B cell (primary cell): ENCODE data around the gene MYL12A. TPM values are rescaled to one million over a fixed set of nuclear protein-coding genes. Genes with fewer than 3 reads are reported as not detected.

Experiments used
- ATAC-seq: fragments of 200-7000 bp; cut with Tn5 transposase; one replicate; pipeline ENCODE4 v1.10.0; 2021; ENCODE audit warnings: low read depth, mild to moderate bottlenecking, moderate number of reproducible peaks, moderate library complexity
- CTCF ChIA-PET: fragments of 350-600 bp; sonication (Branson Sonifier 250); formaldehyde crosslinking; loops from one replicate; lab custom pipeline; 2021; ENCODE audit warnings: antibody characterized with exemption, inconsistent platforms; lab: Charles Lee
- POLR2A ChIA-PET: fragments of 350-600 bp; sonication (Branson Sonifier 250); formaldehyde crosslinking; loops from one replicate; lab custom pipeline; 2021; ENCODE audit warnings: antibody characterized with exemption; lab: Charles Lee
- DNase-seq: peaks from one replicate; pipeline ENCODE4 v3.0.0; 2013
- H2AFZ ChIP-seq: 2 replicates; pipeline ENCODE4 v1.6.1; 2012; ENCODE audit warnings: mild to moderate bottlenecking, low read depth, low read length; ENCODE audit not compliant: insufficient read depth, poor library complexity, severe bottlenecking
- H3K27ac ChIP-seq, 2 donors: 1 replicate in 1 of 2; 2 replicates in 1 of 2; pipeline ENCODE4 v1.5.1; 2012 to 2013; ENCODE audit warnings: low read length in 2 of 2, mild to moderate bottlenecking in 2 of 2, moderate library complexity in 1 of 2
- H3K27me3 ChIP-seq, 4 experiments: fragments of 200-600 bp in 1 of 4; sonication (generic) in 1 of 4; replicated peaks in 1 of 4; 1 replicate in 2 of 4; 2 replicates in 2 of 4; pipeline versions ENCODE4 v1.6.1 to v1.7.0; 2013 to 2016; ENCODE audit warnings: low read length in 3 of 4, mild to moderate bottlenecking in 2 of 4, mixed read lengths in 1 of 4, moderate library complexity in 1 of 4; ENCODE audit not compliant: insufficient read depth in 4 of 4, control insufficient read depth in 3 of 4; ENCODE audit errors: control extremely low read depth in 1 of 4
- H3K36me3 ChIP-seq, 2 experiments: replicated peaks in 1 of 2; 1 replicate in 1 of 2; 2 replicates in 1 of 2; pipeline versions ENCODE4 v1.6.1 to v1.7.1; 2013; ENCODE audit warnings: low read length in 1 of 2; ENCODE audit not compliant: insufficient read depth in 2 of 2, control insufficient read depth in 1 of 2; ENCODE audit errors: control extremely low read depth in 1 of 2, extremely low read depth in 1 of 2
- H3K4me1 ChIP-seq, 2 donors: fragments of 200-600 bp in 1 of 2; sonication (generic) in 1 of 2; 1 replicate in 1 of 2; 2 replicates in 1 of 2; pipeline versions ENCODE4 v1.5.1 to v1.6.1; 2013 to 2017; ENCODE audit warnings: low read length in 2 of 2; ENCODE audit not compliant: control insufficient read depth in 2 of 2, insufficient read depth in 2 of 2
- H3K4me2 ChIP-seq: replicated peaks from 2 replicates; pipeline ENCODE3; 2012; ENCODE audit warnings: mild to moderate bottlenecking, low read depth, low read length; ENCODE audit not compliant: poor library complexity, severe bottlenecking
- H3K4me3 ChIP-seq, 5 experiments: fragments of 200-600 bp in 1 of 5; sonication (generic) in 1 of 5; 1 replicate in 3 of 5; 2 replicates in 2 of 5; pipeline versions ENCODE4 v1.5.1 to v1.7.0; 2011 to 2016; ENCODE audit warnings: low read length in 4 of 5, mild to moderate bottlenecking in 4 of 5, low read depth in 2 of 5, control low read depth in 1 of 5, moderate library complexity in 1 of 5; ENCODE audit not compliant: insufficient read depth in 1 of 5; ENCODE audit errors: control extremely low read depth in 1 of 5, extremely low read depth in 1 of 5
- H3K79me2 ChIP-seq: fragments of 200-600 bp; sonication (generic); one replicate; pipeline ENCODE4 v1.6.0; 2016; ENCODE audit warnings: low read length; ENCODE audit not compliant: control insufficient read depth, insufficient read depth
- H3K9ac ChIP-seq: fragments of 200-600 bp; sonication (generic); 2 replicates; pipeline ENCODE4 v1.6.1; 2017; ENCODE audit warnings: mild to moderate bottlenecking, low read length, moderate library complexity
- H3K9me3 ChIP-seq, 3 donors: one replicate each; pipeline versions ENCODE4 v1.6.1 to v1.7.1; 2013; ENCODE audit warnings: low read length in 2 of 3; ENCODE audit not compliant: control insufficient read depth in 2 of 3, insufficient read depth in 1 of 3; ENCODE audit errors: control extremely low read depth in 1 of 3
- H4K20me1 ChIP-seq: 2 replicates; pipeline ENCODE4 v1.6.0; 2012; ENCODE audit warnings: mild to moderate bottlenecking, low read length; ENCODE audit not compliant: insufficient read depth, control insufficient read depth, poor library complexity, severe bottlenecking
- H3K27ac Mint-ChIP-seq: one replicate; pipeline ENCODE4 v1.8.0; 2021; ENCODE audit warnings: mixed read lengths
- H3K27me3 Mint-ChIP-seq: one replicate; pipeline ENCODE4 v1.8.0; 2021; ENCODE audit warnings: mixed read lengths
- H3K4me1 Mint-ChIP-seq: one replicate; pipeline ENCODE4 v1.8.0; 2021; ENCODE audit warnings: mixed read lengths
- H3K4me3 Mint-ChIP-seq: one replicate; pipeline ENCODE4 v1.8.0; 2021; ENCODE audit warnings: mixed read lengths
- H3K9me3 Mint-ChIP-seq: one replicate; pipeline ENCODE4 v1.8.0; 2022; ENCODE audit warnings: mixed read lengths; ENCODE audit not compliant: insufficient read depth
- CTCF ChIP-seq: fragments of 200-600 bp; IDR thresholded peaks from one replicate; pipeline ENCODE4 v1.8.0; 2022; ENCODE audit warnings: antibody characterized with exemption, mild to moderate bottlenecking
- EZH2 ChIP-seq: IDR thresholded peaks from 2 replicates; pipeline ENCODE4 v1.6.1; 2012; ENCODE audit warnings: borderline replicate concordance, low read depth, mild to moderate bottlenecking, moderate library complexity, low read length; ENCODE audit not compliant: insufficient read depth, poor library complexity, severe bottlenecking
- WGBS: methylation state at CpG from one replicate; pipeline ENCODE4 v1.1.5; 2013; ENCODE audit warnings: missing lambda C conversion rate; ENCODE audit not compliant: insufficient coverage; 5-methylcytosine and 5-hydroxymethylcytosine counted together
- intact Hi-C: fragments of 100-400 bp; cut with micrococcal nuclease; formaldehyde crosslinking; loops from one replicate; pipeline ENCODE4 v1.10.0; 2022
- polyA plus RNA-seq: library from polyadenylated mRNA; depleted of rRNA; stranded (reverse); fragments of >200 nt; gene quantifications from 2 replicates; pipeline ENCODE4 v1.2.3, GENCODE V29; 2012
- total RNA-seq, 2 donors: library from RNA; stranded (reverse); fragments of 120-200 nt in 1 of 2; gene quantifications; 1 replicate in 1 of 2; 2 replicates in 1 of 2; pipeline versions ENCODE4 v1.2.3 to v1.2.4, GENCODE V29; 2013 to 2022

Gene MYL12A
- total and polyA plus RNA-seq, 2 donors (not counting 1 experiment from before 2014, with no cell fraction given): 276 to 281 TPM

- H3K27me3 Mint-ChIP-seq: no peaks in the 10 kb centered on the region
- H3K9me3 Mint-ChIP-seq: no peaks in the 10 kb centered on the region
- Histone ChIP-seq H3K79me2 (no peaks in the 10 kb centered on the region), H3K9ac (no peak overlapping the region), H4K20me1 (no peaks in the 10 kb centered on the region), H3K4me2 (no peak overlapping the region), H2AFZ (no peak overlapping the region), H3K9me3 (no peaks in the 10 kb centered on the region), H3K4me1 (no peaks in the 10 kb centered on the region), H3K4me3 (no peak overlapping the region), H3K27me3 (no peaks in the 10 kb centered on the region), H3K27ac (no peak overlapping the region), H3K36me3 (no peaks in the 10 kb centered on the region)
- H3K27ac Mint-ChIP-seq: no peak overlapping the region
- POLR2A ChIA-PET: no interaction called here
- no peaks in the 10 kb centered on the region for H3K4me1 Mint-ChIP-seq
- WGBS: 96% methylated on average over 3 of the region's 6 CpGs
- DNase-seq: no peak
- TF ChIP-seq EZH2 (no peak), CTCF (no peak)
- CTCF ChIA-PET: interaction anchor here (2.7 kb wide), 1 partner anchor 70 kb away, joined by 10 read pairs; no protein-coding TSS in a partner anchor
- no peak for ATAC-seq
- H3K4me3 Mint-ChIP-seq: no peak overlapping the region
- intact Hi-C loops: no loop called here
Observed at GRCh38 chr18:3221496-3221895, 26.1 kb upstream of the MYL12A start.

- Histone ChIP-seq H3K9ac (no peak overlapping the region), H3K4me2 (no peak overlapping the region), H3K36me3 (no peaks in the 10 kb centered on the region), H3K9me3 (no peaks in the 10 kb centered on the region), H3K4me3 (no peak overlapping the region), H3K27ac (no peak overlapping the region), H2AFZ (no peak overlapping the region), H3K4me1 (no peaks in the 10 kb centered on the region), H3K79me2 (no peaks in the 10 kb centered on the region), H4K20me1 (no peaks in the 10 kb centered on the region), H3K27me3 (no peaks in the 10 kb centered on the region)
- ChIA-PET POLR2A (no interaction called here), CTCF (interaction anchor here (1.0 to 1.3 kb wide), 3 partner anchors 36 to 371 kb away, joined by 3 read pairs; no protein-coding TSS in a partner anchor)
- no peak for ATAC-seq
- no CpG with 5 or more reads among the region's 1 CpG for WGBS
- DNase-seq: no peak
- H3K4me3 Mint-ChIP-seq: no peak overlapping the region
- no peaks in the 10 kb centered on the region for H3K4me1 Mint-ChIP-seq
- no peak overlapping the region for H3K27ac Mint-ChIP-seq
- TF ChIP-seq EZH2 (no peak), CTCF (no peak)
- intact Hi-C loops: no loop called here
- H3K27me3 Mint-ChIP-seq: no peaks in the 10 kb centered on the region
- no peaks in the 10 kb centered on the region for H3K9me3 Mint-ChIP-seq
Observed at GRCh38 chr18:3223356-3223755, 24.2 kb upstream of the MYL12A start.
